Smooth muscle cell (in vitro differentiated cells): ENCODE results near the gene SAMD8. TPM values are rescaled to one million over a fixed set of nuclear protein-coding genes. Genes with fewer than 3 reads are reported as not detected.

ENCODE experiments used
- DNase-seq: peaks from one replicate; lab custom pipeline; 2025; ENCODE audit not compliant: unreplicated experiment; lab: John Stamatoyannopoulos, UW
- H2AFZ ChIP-seq: fragments of 200-600 bp; sonication (generic); 2 replicates; pipeline ENCODE4 v1.6.0; 2016; ENCODE audit warnings: antibody characterized with exemption, low read depth, mild to moderate bottlenecking
- H3F3A ChIP-seq: fragments of 200-600 bp; sonication (generic); 2 replicates; pipeline ENCODE4 v1.6.0; 2017; ENCODE audit warnings: antibody characterized with exemption, low read depth
- H3K27ac ChIP-seq: fragments of 200-600 bp; sonication (generic); 2 replicates; pipeline ENCODE4 v1.5.1; 2016; ENCODE audit warnings: low read depth, mild to moderate bottlenecking
- H3K27me3 ChIP-seq: fragments of 200-600 bp; sonication (generic); 2 replicates; pipeline ENCODE4 v1.6.1; 2016; ENCODE audit warnings: low read depth, mild to moderate bottlenecking
- H3K36me3 ChIP-seq: fragments of 200-600 bp; sonication (generic); 2 replicates; pipeline ENCODE4 v1.5.1; 2016; ENCODE audit warnings: low read depth
- H3K4me1 ChIP-seq: fragments of 200-600 bp; sonication (generic); 2 replicates; pipeline ENCODE4 v1.5.1; 2016; ENCODE audit warnings: low read depth
- H3K4me2 ChIP-seq: fragments of 200-600 bp; sonication (generic); 2 replicates; pipeline ENCODE4 v1.6.0; 2016; ENCODE audit warnings: mild to moderate bottlenecking
- H3K4me3 ChIP-seq: fragments of 200-600 bp; sonication (generic); 2 replicates; pipeline ENCODE4 v1.5.1; 2016; ENCODE audit warnings: mild to moderate bottlenecking
- H3K79me2 ChIP-seq: fragments of 200-600 bp; sonication (generic); 2 replicates; pipeline ENCODE4 v1.6.0; 2016; ENCODE audit warnings: low read depth, mild to moderate bottlenecking
- H3K9ac ChIP-seq: fragments of 200-600 bp; sonication (generic); 2 replicates; pipeline ENCODE4 v1.6.0; 2016; ENCODE audit warnings: low read depth
- H3K9me3 ChIP-seq: fragments of 200-600 bp; sonication (generic); replicated peaks from 2 replicates; pipeline ENCODE4 v1.5.1; 2016; ENCODE audit warnings: low read depth
- H4K20me1 ChIP-seq: fragments of 200-600 bp; sonication (generic); 2 replicates; pipeline ENCODE4 v1.6.0; 2016; ENCODE audit warnings: low read depth
- WGBS: methylation state at CpG from one replicate; pipeline ENCODE4 v1.1.7; 2016; ENCODE audit warnings: low lambda C conversion rate; 5-methylcytosine and 5-hydroxymethylcytosine counted together
- polyA plus RNA-seq: library from polyadenylated mRNA; unstranded; fragments of >200 nt; fragmentation: Nextera tagmentation; extraction: Ambion mirVana; gene quantifications from 2 replicates; pipeline ENCODE4 v1.2.1, GENCODE V29; 2016
- total RNA-seq: library from RNA; depleted of rRNA; stranded (reverse); fragments of >200 nt; gene quantifications from 2 replicates; pipeline ENCODE4 v1.2.3, GENCODE V29; 2014
- TF ChIP-seq, protein P1 (sequence below): fragments of 200-600 bp; sonication (generic); IDR thresholded peaks from 2 replicates; pipeline ENCODE4 v1.5.1; 2017; ENCODE audit warnings: borderline replicate concordance, mild to moderate bottlenecking, antibody characterized with exemption; ENCODE audit not compliant: insufficient read depth, poor library complexity, severe bottlenecking

Gene SAMD8
- total and polyA plus RNA-seq, 2 experiments from 2014 or later, result 7.4 to 30.1 TPM

DNA sequence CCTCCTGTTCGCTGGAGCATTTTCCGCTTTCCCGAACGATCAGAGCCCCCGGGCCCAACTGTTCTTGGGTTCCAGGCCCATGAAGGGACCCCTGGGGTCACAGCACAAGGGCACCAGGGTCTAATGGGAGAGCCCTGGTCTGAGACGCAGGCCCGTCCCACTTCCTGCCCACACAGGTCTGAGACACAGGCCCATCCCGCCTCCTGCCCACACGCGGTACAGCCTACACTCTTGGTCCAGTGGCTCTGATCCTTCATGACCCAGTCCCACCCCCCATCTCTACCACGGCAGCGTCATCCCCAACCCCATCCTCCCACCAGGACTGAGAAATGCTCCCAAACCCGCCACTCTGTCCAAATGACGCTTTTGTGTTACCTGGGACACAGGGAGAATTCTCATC, 38.7 kb upstream of the SAMD8 start:
- no peaks in the 10 kb centered on the region for H3K36me3 ChIP-seq
- no peak overlapping the region for H3K9ac ChIP-seq
- WGBS, result 97% methylated on average over 13 of the region's 14 CpGs
- no peaks in the 10 kb centered on the region for H4K20me1 ChIP-seq
- no peaks in the 10 kb centered on the region for H3K9me3 ChIP-seq
- H3F3A ChIP-seq, result no peaks in the 10 kb centered on the region
- no peak overlapping the region for H3K27ac ChIP-seq
- H3K4me2 ChIP-seq, result no peak overlapping the region
- H3K79me2 ChIP-seq, result no peaks in the 10 kb centered on the region
- H3K4me1 ChIP-seq, result no peaks in the 10 kb centered on the region
- H2AFZ ChIP-seq, result no peak overlapping the region
- DNase-seq, result no peak
- TF ChIP-seq, protein P1, sequence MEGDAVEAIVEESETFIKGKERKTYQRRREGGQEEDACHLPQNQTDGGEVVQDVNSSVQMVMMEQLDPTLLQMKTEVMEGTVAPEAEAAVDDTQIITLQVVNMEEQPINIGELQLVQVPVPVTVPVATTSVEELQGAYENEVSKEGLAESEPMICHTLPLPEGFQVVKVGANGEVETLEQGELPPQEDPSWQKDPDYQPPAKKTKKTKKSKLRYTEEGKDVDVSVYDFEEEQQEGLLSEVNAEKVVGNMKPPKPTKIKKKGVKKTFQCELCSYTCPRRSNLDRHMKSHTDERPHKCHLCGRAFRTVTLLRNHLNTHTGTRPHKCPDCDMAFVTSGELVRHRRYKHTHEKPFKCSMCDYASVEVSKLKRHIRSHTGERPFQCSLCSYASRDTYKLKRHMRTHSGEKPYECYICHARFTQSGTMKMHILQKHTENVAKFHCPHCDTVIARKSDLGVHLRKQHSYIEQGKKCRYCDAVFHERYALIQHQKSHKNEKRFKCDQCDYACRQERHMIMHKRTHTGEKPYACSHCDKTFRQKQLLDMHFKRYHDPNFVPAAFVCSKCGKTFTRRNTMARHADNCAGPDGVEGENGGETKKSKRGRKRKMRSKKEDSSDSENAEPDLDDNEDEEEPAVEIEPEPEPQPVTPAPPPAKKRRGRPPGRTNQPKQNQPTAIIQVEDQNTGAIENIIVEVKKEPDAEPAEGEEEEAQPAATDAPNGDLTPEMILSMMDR, result no peak
- H3K27me3 ChIP-seq, result no peaks in the 10 kb centered on the region
- H3K4me3 ChIP-seq, result no peak overlapping the region

DNA sequence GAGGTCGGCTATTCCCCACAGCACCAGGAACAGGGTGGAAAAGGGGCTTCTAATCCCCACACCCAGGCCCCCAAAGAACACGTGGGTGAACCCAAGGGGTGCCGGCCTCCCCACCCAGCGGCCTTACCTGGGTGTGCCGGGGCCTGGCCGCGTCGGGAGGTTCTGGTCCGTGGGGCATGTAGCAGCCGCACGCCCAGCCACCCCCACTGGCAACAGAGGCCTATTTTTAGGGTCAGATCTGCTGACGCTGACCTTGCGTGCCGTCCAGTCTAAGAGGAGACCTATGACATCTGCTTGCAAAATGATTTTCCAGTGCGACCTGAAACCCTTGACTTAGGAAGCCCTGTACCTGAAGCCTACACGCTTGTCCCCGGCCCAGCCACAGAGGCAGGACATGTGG, 38.0 kb upstream of the SAMD8 start:
- Histone ChIP-seq H3K4me1 (no peaks in the 10 kb centered on the region), H2AFZ (no peak overlapping the region), H3K27me3 (no peaks in the 10 kb centered on the region), H3K79me2 (no peaks in the 10 kb centered on the region), H4K20me1 (no peaks in the 10 kb centered on the region), H3K27ac (no peak overlapping the region), H3K4me2 (no peak overlapping the region), H3K9ac (no peak overlapping the region), H3K36me3 (no peaks in the 10 kb centered on the region), H3K9me3 (no peaks in the 10 kb centered on the region), H3K4me3 (no peak overlapping the region), H3F3A (no peaks in the 10 kb centered on the region)
- WGBS, result 96% methylated on average over 17 of the region's 17 CpGs
- TF ChIP-seq, protein P1, result no peak
- DNase-seq, result no peak

DNA sequence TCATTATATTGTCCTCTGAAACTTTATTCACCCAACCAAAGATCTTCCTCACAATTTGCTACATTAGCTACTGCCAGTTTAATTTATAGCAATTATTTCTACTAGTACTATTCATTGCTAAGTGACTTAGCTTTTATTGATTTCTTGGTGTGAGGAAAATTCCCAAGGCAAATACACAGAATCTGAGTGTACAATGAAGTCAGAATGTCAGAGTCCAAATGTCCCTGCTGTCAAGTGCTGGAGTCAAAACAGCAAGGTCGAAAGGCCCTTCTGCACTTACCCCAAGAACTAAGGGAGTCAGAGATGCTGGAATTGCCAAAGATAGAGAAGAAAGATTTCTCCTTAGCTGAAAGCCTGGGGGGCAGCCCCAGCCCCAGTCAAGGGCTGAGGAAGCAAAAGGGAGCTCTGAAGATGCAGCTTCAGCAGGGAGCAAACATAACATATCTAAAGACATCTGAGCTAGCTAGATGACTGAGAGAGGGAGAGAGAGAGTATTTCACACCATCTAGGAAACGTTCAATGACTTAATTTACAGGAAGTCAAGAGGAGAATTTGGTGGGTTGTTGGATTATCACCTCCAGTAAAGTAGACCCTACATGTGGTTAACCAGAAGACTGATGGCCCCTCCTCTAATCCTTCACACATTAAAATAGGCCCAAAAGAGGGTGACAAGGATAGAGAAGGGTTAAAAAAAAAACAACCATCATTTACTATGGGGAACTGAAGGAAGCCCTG, 36.6 kb upstream of the SAMD8 start:
- no peak for DNase-seq
- H3K79me2 ChIP-seq, result no peaks in the 10 kb centered on the region
- no peak overlapping the region for H3K4me3 ChIP-seq
- TF ChIP-seq, protein P1, result no peak
- WGBS, result 43% methylated on average over 2 of the region's 2 CpGs
- no peak overlapping the region for H3K9ac ChIP-seq
- H3K27ac ChIP-seq, result no peak overlapping the region
- H3K4me1 ChIP-seq, result peaks cover 2% of the 10 kb centered on the region
- H2AFZ ChIP-seq, result no peak overlapping the region
- H3K4me2 ChIP-seq, result no peak overlapping the region
- H3K36me3 ChIP-seq, result no peaks in the 10 kb centered on the region
- no peaks in the 10 kb centered on the region for H3F3A ChIP-seq
- no peaks in the 10 kb centered on the region for H3K9me3 ChIP-seq
- no peaks in the 10 kb centered on the region for H3K27me3 ChIP-seq
- H4K20me1 ChIP-seq, result no peaks in the 10 kb centered on the region

DNA sequence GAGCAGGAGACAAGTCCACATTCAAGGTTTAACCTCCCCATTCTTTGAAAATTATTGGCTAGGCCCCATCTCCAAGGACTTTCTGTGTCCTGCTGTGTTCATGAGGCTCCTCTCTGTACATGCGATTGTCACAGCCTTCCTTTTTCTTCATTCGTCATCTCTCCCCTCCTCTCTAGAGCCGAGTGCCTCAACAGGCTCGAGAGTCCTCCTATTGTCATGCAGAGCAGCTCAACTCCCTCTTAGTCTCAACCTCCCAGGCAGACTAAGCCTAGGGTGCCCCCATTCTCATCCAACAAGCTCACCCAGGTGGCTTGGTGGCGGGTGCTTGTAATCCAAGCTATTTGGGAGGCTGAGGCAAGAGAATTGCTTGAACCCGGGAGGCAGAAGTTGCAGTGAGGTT, 35.1 kb upstream of the SAMD8 start:
- Histone ChIP-seq H2AFZ (no peak overlapping the region), H3K4me2 (no peak overlapping the region), H3K27me3 (no peaks in the 10 kb centered on the region), H3F3A (no peaks in the 10 kb centered on the region), H3K79me2 (no peaks in the 10 kb centered on the region), H4K20me1 (no peaks in the 10 kb centered on the region), H3K9ac (no peak overlapping the region), H3K4me3 (no peak overlapping the region), H3K27ac (no peak overlapping the region), H3K36me3 (no peaks in the 10 kb centered on the region), H3K4me1 (peaks cover 5% of the 10 kb centered on the region), H3K9me3 (no peaks in the 10 kb centered on the region)
- TF ChIP-seq, protein P1, result no peak
- 70% methylated on average over 6 of the region's 6 CpGs for WGBS
- no peak for DNase-seq
